Peyer's patch (tissue), 4 donors: ENCODE data around the gene PCGF1.

Source experiments
- CTCF ChIP-seq, 6 experiments: fragments of 450-650 bp in 4 of 6; fragments of 200-600 bp in 2 of 6; sonication (generic) in 1 of 6; IDR thresholded peaks; one replicate each; pipeline ENCODE4 v1.5.1; 2017 to 2019; ENCODE audit warnings: antibody characterized with exemption in 6 of 6, mild to moderate bottlenecking in 3 of 6, moderate library complexity in 1 of 6
- POLR2A ChIP-seq, 2 donors: fragments of 450-650 bp; IDR thresholded peaks; one replicate each; pipeline ENCODE4 v1.5.1; 2017; ENCODE audit warnings: antibody characterized with exemption in 2 of 2, mild to moderate bottlenecking in 2 of 2, moderate library complexity in 2 of 2

- TF ChIP-seq CTCF (IDR thresholded peaks at IDR 0.05) (no peak), POLR2A (IDR thresholded peaks at IDR 0.05) (no peak)
Observed at GRCh38 chr2:74499940-74500577, 7.4 kb downstream of the PCGF1 start.
